Esophagus squamous epithelium (tissue), 5 donors: ENCODE data around the gene PTPRT. TPM values are rescaled to one million over a fixed set of nuclear protein-coding genes. Genes with fewer than 3 reads are reported as not detected.

ENCODE experiments used
- DNase-seq: peaks from one replicate; lab custom pipeline; 2025; lab: John Stamatoyannopoulos, UW
- H3K27ac ChIP-seq, 4 donors: fragments of 200-600 bp; sonication (generic); one replicate each; pipeline ENCODE4 v1.5.1; 2016 to 2019; ENCODE audit warnings: mild to moderate bottlenecking in 1 of 4
- H3K27me3 ChIP-seq, 4 donors: fragments of 200-600 bp; sonication (generic); 1 replicate in 3 of 4; 2 replicates in 1 of 4; pipeline versions ENCODE4 v1.5.1 to v1.6.0; 2017 to 2021; ENCODE audit warnings: antibody characterized with exemption in 1 of 4
- H3K36me3 ChIP-seq, 3 donors: fragments of 200-600 bp; sonication (generic); one replicate each; pipeline ENCODE4 v1.5.1; 2016 to 2019
- H3K4me1 ChIP-seq, 3 donors: fragments of 200-600 bp; sonication (generic); one replicate each; pipeline ENCODE4 v1.5.1; 2017 to 2019
- H3K4me3 ChIP-seq, 4 donors: fragments of 200-600 bp; sonication (generic); 1 replicate in 3 of 4; 2 replicates in 1 of 4; pipeline ENCODE4 v1.5.1; 2016 to 2019; ENCODE audit warnings: mild to moderate bottlenecking in 2 of 4, moderate library complexity in 1 of 4
- H3K9me3 ChIP-seq, 3 donors: fragments of 200-600 bp; sonication (generic); one replicate each; pipeline ENCODE4 v1.5.1; 2016 to 2019
- POLR2A ChIP-seq, 4 donors: fragments of 450-650 bp; IDR thresholded peaks; one replicate each; pipeline ENCODE4 v1.6.1; 2017; ENCODE audit warnings: antibody characterized with exemption in 4 of 4, mild to moderate bottlenecking in 4 of 4, moderate library complexity in 3 of 4
- WGBS, 2 donors: methylation state at CpG; one replicate each; pipeline ENCODE4 v1.1.5; 2018; 5-methylcytosine and 5-hydroxymethylcytosine counted together
- intact Hi-C: fragments of 100-400 bp; cut with DNase I; formaldehyde crosslinking; loops from one replicate; pipeline ENCODE4 v1.15.0; 2022
- total RNA-seq, 4 donors: library from RNA; depleted of rRNA; stranded (reverse); fragments of >200 nt; gene quantifications; one replicate each; pipeline ENCODE4 v1.1.0, GENCODE V29; 2016
- TF ChIP-seq, protein P1 (sequence below), 6 experiments: fragments of 450-650 bp in 4 of 6; fragments of 200-600 bp in 2 of 6; sonication (generic) in 2 of 6; IDR thresholded peaks; one replicate each; pipeline ENCODE4 v1.5.1; 2016 to 2019; ENCODE audit warnings: antibody characterized with exemption in 6 of 6, mild to moderate bottlenecking in 4 of 6, moderate library complexity in 4 of 6
- donor health status: DM: yes; HTN: yes; CAD: no.

PTPRT gene
- total RNA-seq, 4 donors from 2014 or later: under 0.01 to 0.06 TPM; not detected in 2

DNA sequence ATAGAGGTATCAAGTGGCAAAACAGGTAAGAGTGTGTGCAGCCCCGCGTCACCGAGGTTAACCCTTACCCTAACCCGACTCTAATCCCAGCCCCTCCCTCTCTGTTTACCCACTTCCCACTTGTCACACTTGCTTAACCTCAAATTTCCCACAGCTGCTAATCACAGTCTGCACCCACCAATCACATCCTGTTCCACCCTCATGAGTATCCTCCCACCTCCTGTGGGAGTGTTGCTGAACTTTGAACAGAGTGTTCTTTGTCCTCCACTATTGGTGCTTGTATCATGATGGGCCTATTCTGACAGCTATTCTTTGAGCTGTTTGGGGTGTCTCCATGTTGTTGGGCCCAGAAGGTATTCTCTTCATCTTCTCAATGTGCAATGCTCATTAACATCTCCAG lies 487.8 kb downstream of the PTPRT start:
- Histone ChIP-seq H3K27ac (no peak overlapping the region), H3K4me3 (no peak overlapping the region), H3K9me3 (no peaks in the 10 kb centered on the region), H3K4me1 (no peaks in the 10 kb centered on the region), H3K36me3 (no peaks in the 10 kb centered on the region), H3K27me3 (no peaks in the 10 kb centered on the region)
- TF ChIP-seq, protein P1, sequence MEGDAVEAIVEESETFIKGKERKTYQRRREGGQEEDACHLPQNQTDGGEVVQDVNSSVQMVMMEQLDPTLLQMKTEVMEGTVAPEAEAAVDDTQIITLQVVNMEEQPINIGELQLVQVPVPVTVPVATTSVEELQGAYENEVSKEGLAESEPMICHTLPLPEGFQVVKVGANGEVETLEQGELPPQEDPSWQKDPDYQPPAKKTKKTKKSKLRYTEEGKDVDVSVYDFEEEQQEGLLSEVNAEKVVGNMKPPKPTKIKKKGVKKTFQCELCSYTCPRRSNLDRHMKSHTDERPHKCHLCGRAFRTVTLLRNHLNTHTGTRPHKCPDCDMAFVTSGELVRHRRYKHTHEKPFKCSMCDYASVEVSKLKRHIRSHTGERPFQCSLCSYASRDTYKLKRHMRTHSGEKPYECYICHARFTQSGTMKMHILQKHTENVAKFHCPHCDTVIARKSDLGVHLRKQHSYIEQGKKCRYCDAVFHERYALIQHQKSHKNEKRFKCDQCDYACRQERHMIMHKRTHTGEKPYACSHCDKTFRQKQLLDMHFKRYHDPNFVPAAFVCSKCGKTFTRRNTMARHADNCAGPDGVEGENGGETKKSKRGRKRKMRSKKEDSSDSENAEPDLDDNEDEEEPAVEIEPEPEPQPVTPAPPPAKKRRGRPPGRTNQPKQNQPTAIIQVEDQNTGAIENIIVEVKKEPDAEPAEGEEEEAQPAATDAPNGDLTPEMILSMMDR (IDR thresholded peaks at IDR 0.05): no peak
- TF ChIP-seq POLR2A (IDR thresholded peaks at IDR 0.05): no peak
- no peak for DNase-seq
- 72 to 75% methylated on average over 4 of the region's 4 CpGs for WGBS, 2 donors
- intact Hi-C loops: no loop called here

DNA sequence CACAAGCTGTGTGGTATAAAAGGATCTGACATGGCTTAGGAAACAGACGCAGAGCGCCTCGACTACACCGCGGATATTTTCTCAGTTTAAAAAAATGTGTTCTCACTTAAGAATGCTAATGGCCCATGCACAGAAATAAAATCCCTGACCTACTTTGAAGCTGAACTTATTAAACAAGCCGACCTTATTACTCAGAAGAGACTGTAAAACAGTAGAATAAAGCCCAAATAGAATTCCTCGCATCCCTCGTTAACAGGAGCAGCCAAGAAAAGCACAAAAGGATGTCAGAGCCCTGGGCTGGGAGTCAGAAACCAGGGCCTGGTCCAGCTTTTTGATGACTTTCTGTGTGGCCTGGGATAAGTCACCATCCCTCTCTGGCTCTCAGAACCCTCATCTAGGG lies 489.3 kb downstream of the PTPRT start:
- no peak overlapping the region for H3K4me3 ChIP-seq
- H3K27ac ChIP-seq: no peak overlapping the region
- no peak for DNase-seq
- H3K4me1 ChIP-seq: no peaks in the 10 kb centered on the region
- intact Hi-C loops: no loop called here
- H3K9me3 ChIP-seq: no peaks in the 10 kb centered on the region
- 74 to 76% methylated on average over 8 of the region's 8 CpGs for WGBS, 2 donors
- no peaks in the 10 kb centered on the region for H3K27me3 ChIP-seq
- no peaks in the 10 kb centered on the region for H3K36me3 ChIP-seq
- TF ChIP-seq POLR2A (IDR thresholded peaks at IDR 0.05): no peak
- TF ChIP-seq, protein P1 (IDR thresholded peaks at IDR 0.05): no peak

GRCh38 chr20:42697962-42698361 lies 491.7 kb downstream of the PTPRT start:
- Histone ChIP-seq H3K4me1 (no peaks in the 10 kb centered on the region), H3K36me3 (no peaks in the 10 kb centered on the region), H3K9me3 (no peaks in the 10 kb centered on the region), H3K27ac (no peak overlapping the region), H3K4me3 (no peak overlapping the region), H3K27me3 (no peaks in the 10 kb centered on the region)
- intact Hi-C loops: no loop called here
- no peak for DNase-seq
- TF ChIP-seq, protein P1 (IDR thresholded peaks at IDR 0.05): no peak
- TF ChIP-seq POLR2A (IDR thresholded peaks at IDR 0.05): no peak
- 54 to 62% methylated on average over 3 of the region's 3 CpGs for WGBS, 2 donors

GRCh38 chr20:42690842-42691437 lies 498.8 kb downstream of the PTPRT start:
- Histone ChIP-seq H3K4me3 (no peak overlapping the region), H3K27me3 (no peaks in the 10 kb centered on the region), H3K27ac (no peak overlapping the region), H3K4me1 (no peaks in the 10 kb centered on the region), H3K36me3 (no peaks in the 10 kb centered on the region), H3K9me3 (no peaks in the 10 kb centered on the region)
- intact Hi-C loops: no loop called here
- 66 to 77% methylated on average over 7 of the region's 7 CpGs for WGBS, 2 donors
- no peak for DNase-seq
- TF ChIP-seq, protein P1 (IDR thresholded peaks at IDR 0.05): no peak
- TF ChIP-seq POLR2A (IDR thresholded peaks at IDR 0.05): no peak

DNA sequence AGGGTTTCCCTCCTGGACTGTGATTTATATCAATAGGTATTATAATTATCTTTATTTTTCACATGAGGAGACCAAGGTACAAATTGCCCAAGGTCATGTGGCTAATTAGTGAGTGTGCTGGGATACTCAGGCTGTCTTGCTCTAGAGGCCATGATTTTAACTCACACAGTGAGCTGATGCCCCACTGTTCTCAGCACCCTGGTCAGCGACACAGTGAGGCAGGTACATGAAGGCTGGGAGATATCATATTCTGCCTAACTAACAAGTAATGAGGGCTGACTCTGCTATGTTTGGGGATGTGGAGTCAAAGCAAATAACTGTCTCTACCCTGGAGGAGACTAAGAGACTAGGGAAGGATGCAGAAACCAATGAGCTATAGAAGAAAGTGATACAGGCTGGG lies 501.1 kb downstream of the PTPRT start:
- H3K27me3 ChIP-seq: no peaks in the 10 kb centered on the region
- TF ChIP-seq, protein P1 (IDR thresholded peaks at IDR 0.05): no peak
- no peak for TF ChIP-seq POLR2A (IDR thresholded peaks at IDR 0.05)
- DNase-seq: no peak
- H3K36me3 ChIP-seq: no peaks in the 10 kb centered on the region
- H3K9me3 ChIP-seq: no peaks in the 10 kb centered on the region
- no peak overlapping the region for H3K4me3 ChIP-seq
- WGBS, 2 donors: 43 to 45% methylated on average over 1 of the region's 1 CpG
- no peak overlapping the region for H3K27ac ChIP-seq
- H3K4me1 ChIP-seq: no peaks in the 10 kb centered on the region
- intact Hi-C loops: no loop called here
